Ovary (tissue), 9 donors: Measurements from ENCODE around the gene RIC1. TPM values are rescaled to one million over a fixed set of nuclear protein-coding genes. Genes with fewer than 3 reads are reported as not detected.

Experiments
- DNase-seq, 5 donors: peaks; one replicate each; pipeline ENCODE4 v3.0.0-alpha.2; 2019 to 2020
- H3K27ac ChIP-seq, 2 donors: fragments of 200-600 bp; one replicate each; pipeline versions ENCODE4 v1.5.1 to v1.8.0; 2019 to 2022
- H3K27me3 ChIP-seq: fragments of 200-600 bp; one replicate; pipeline ENCODE4 v1.8.0; 2022
- H3K36me3 ChIP-seq: fragments of 200-600 bp; sonication (generic); one replicate; pipeline ENCODE4 v1.5.1; 2019
- H3K4me1 ChIP-seq: one replicate; pipeline ENCODE4 v1.8.1; 2013; ENCODE audit warnings: mild to moderate bottlenecking, moderate library complexity; ENCODE audit not compliant: insufficient read depth
- H3K4me3 ChIP-seq: fragments of 200-600 bp; sonication (generic); one replicate; pipeline ENCODE4 v1.5.1; 2017
- H3K9me3 ChIP-seq, 2 donors: fragments of 200-600 bp in 1 of 2; sonication (generic) in 1 of 2; one replicate each; pipeline versions ENCODE4 v1.5.1 to v1.8.1; 2013 to 2019; ENCODE audit warnings: mild to moderate bottlenecking in 1 of 2, moderate library complexity in 1 of 2
- EP300 ChIP-seq: sonication (generic); formaldehyde crosslinking; IDR thresholded peaks from one replicate; pipeline ENCODE4 v1.6.1; 2017; ENCODE audit warnings: antibody characterized with exemption
- POLR2A ChIP-seq: fragments of 450-650 bp; IDR thresholded peaks from one replicate; pipeline ENCODE4 v1.6.1; 2017; ENCODE audit warnings: antibody characterized with exemption, mild to moderate bottlenecking, moderate library complexity
- WGBS, 3 donors: extraction: QIAGEN DNeasy Blood & Tissue Kit in 1 of 3; methylation state at CpG; one replicate each; pipeline versions ENCODE4 v1.1.5 to v1.1.7; 2013 to 2017; 5-methylcytosine and 5-hydroxymethylcytosine counted together
- intact Hi-C, 4 donors: fragments of 100-400 bp; cut with DNase I; formaldehyde crosslinking; loops; one replicate each; pipeline versions ENCODE4 v1.11.0 to v1.15.1; 2022 to 2023
- polyA plus RNA-seq, 2 donors: library from polyadenylated mRNA; stranded (reverse); fragments of 200-250 nt in 1 of 2; fragments of 350-450 nt in 1 of 2; fragmentation: Illumina TruSeq in 1 of 2; extraction: RNeasy Lipid Tissue Mini Kit (QIAGEN cat#74804) in 1 of 2; gene quantifications; one replicate each; pipeline ENCODE4 v1.2.3, GENCODE V29; 2013 to 2014
- total RNA-seq, 7 donors: library from RNA; depleted of rRNA in 2 of 7; stranded (reverse); fragments of >200 nt in 2 of 7; fragmentation: NEBNext Ultra II Directional in 3 of 7; extraction: Animal tissue kit (Norgen Biotek cat#: 25700) in 3 of 7; gene quantifications; one replicate each; pipeline versions ENCODE4 v1.1.0 to v1.2.4, GENCODE V29; 2016 to 2023
- TF ChIP-seq, protein P1 (sequence below), 3 donors: fragments of 450-650 bp in 2 of 3; fragments of 200-600 bp in 1 of 3; IDR thresholded peaks; one replicate each; pipeline versions ENCODE4 v1.5.1 to v1.8.0; 2016 to 2022; ENCODE audit warnings: antibody characterized with exemption in 3 of 3, mild to moderate bottlenecking in 1 of 3
- donor health status: DM: no; HTN: no; CAD: no; lungs with moderate emphysema.
- donor health status: DM: no; HTN: no; CAD: no.
- donor health status: Bipolar disorder and iron deficiency.
- donor health status: DM: yes; HTN: yes; CAD: no.
- donor health status: DM: no; HTN: no; CAD: no.
- donor health status: DM: yes; HTN: yes; CAD: no.

Gene RIC1
- total and polyA plus RNA-seq, 9 donors: 6.9 to 35.6 (median 18.0) TPM

DNA sequence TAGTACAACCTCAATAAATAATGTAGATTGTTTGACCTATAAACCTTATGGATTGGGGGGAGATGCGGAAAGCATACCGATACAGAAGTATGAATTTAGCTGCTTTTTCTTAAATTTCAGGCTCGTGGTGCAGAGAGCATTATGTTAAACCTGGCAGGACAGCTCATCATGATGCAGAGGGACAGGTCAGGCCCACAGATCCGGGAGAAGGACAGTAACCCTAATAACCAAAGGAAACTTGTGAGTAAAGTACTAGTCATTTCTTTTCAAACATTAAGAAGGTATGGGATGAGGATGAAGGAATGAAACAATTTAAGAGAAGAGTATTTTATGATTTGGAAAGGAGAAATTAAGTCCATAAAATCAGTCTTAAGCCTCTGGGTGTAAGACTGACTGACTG is 133.5 kb downstream of the RIC1 start:
- intact Hi-C loops: no loop called here

DNA sequence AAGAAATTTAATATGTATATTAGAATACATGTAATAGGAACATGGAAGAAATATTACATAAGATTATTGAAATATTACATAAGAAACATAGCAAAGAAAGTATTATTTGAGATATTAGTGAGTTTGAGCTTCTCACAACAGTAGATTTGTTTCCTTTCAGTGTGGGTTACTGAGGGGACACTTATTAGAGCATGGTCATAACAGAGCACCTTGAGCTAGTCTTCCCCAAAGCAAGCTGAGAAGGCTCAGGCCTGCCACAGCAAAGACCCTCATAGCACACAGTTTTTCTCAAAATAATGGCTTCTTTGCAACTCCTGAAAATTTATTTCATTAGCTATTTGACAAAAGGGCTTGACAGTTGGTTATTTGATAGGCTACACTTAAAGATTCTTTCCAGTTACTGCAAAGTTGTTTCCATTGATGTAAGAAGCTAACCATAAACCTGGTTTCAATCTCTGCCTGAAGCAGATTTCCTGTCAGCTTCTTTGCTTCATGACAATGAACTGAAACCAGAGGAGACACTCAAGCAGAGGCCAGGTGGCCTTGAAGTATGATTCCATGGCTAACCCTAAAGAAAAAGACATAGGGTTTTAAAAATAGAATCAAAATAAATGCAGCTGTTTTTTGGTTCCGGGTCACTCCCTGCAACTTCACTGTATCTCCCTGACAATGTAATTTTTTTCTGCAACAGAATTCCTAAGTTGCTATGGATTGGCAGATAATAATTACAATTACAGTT is 135.4 kb downstream of the RIC1 start:
- intact Hi-C loops: no loop called here
- Histone ChIP-seq H3K4me3 (no peak overlapping the region), H3K9me3 (no peaks in the 10 kb centered on the region), H3K36me3 (no peaks in the 10 kb centered on the region), H3K27me3 (no peaks in the 10 kb centered on the region), H3K4me1 (peaks cover 2% of the 10 kb centered on the region), H3K27ac (no peak overlapping the region)
- DNase-seq: no peak
- 29 to 42% (median 35%) methylated on average over 1 of the region's 1 CpG for WGBS, 3 donors
- TF ChIP-seq EP300 (no peak), POLR2A (no peak)
- TF ChIP-seq, protein P1, sequence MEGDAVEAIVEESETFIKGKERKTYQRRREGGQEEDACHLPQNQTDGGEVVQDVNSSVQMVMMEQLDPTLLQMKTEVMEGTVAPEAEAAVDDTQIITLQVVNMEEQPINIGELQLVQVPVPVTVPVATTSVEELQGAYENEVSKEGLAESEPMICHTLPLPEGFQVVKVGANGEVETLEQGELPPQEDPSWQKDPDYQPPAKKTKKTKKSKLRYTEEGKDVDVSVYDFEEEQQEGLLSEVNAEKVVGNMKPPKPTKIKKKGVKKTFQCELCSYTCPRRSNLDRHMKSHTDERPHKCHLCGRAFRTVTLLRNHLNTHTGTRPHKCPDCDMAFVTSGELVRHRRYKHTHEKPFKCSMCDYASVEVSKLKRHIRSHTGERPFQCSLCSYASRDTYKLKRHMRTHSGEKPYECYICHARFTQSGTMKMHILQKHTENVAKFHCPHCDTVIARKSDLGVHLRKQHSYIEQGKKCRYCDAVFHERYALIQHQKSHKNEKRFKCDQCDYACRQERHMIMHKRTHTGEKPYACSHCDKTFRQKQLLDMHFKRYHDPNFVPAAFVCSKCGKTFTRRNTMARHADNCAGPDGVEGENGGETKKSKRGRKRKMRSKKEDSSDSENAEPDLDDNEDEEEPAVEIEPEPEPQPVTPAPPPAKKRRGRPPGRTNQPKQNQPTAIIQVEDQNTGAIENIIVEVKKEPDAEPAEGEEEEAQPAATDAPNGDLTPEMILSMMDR (IDR thresholded peaks at IDR 0.05): no peak

More for the DNA sequence above, 133.5 kb downstream of the RIC1 start:
- 90 to 98% (median 91%) methylated on average over 4 of the region's 4 CpGs for WGBS, 3 donors
- Histone ChIP-seq H3K9me3 (no peaks in the 10 kb centered on the region), H3K36me3 (no peaks in the 10 kb centered on the region), H3K4me3 (no peak overlapping the region), H3K4me1 (no peaks in the 10 kb centered on the region), H3K27ac (no peak overlapping the region), H3K27me3 (no peaks in the 10 kb centered on the region)
- no peak for DNase-seq
- TF ChIP-seq POLR2A: no peak
- no peak for TF ChIP-seq EP300
- TF ChIP-seq, protein P1 (IDR thresholded peaks at IDR 0.05): no peak

DNA sequence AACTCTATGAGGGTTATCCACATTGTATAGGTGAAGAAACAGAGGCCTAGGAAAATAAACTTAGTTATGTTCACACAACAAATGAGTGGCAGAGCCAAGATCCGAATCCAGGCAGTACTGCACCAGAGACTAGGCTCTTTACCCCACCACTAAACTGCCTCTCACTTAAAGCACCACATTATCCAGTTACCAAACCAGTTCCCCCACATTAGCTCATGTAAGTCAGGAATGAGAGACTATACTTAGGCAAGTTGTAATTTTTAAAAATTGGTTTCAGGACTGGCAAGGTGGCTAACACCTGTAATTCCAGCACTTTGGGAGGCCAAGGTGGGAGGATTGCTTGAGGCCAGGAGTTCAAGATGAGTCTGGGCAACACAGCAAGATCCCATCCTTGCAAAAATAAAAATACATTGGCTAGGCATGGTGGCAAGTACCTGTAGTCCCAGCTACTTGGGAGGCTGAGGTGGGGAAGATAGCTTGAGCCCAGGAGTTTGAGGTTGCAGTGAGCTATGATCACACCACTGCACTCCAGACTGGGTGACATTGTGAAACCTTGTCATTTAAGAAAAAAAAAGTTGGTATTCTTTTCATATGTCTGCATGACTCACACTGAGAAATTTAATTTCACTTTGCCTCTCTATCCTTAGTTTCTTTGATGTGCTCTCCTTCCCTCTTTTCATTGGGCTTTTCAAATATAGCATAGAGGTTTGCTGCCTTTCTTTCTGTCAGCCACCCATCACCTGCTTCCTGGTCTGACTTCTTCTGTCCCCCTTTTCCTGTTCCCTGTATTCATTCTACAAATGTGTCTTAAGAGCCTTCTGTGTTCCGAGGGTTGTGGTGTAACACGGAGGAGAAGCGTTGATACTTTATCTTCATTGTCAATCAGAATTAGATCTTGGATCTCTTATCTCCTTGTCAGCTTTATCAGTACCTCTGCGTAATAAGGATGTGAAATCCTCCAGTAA is 139.3 kb downstream of the RIC1 start:
- 80 to 91% (median 86%) methylated on average over 5 of the region's 5 CpGs for WGBS, 3 donors
- H3K4me1 ChIP-seq: peaks cover 2% of the 10 kb centered on the region
- TF ChIP-seq, protein P1 (IDR thresholded peaks at IDR 0.05): no peak
- TF ChIP-seq POLR2A (no peak), EP300 (no peak)
- no peak overlapping the region for H3K4me3 ChIP-seq
- DNase-seq: no peak
- no peak overlapping the region for H3K27ac ChIP-seq
- intact Hi-C loops: no loop called here
- H3K27me3 ChIP-seq: no peaks in the 10 kb centered on the region
- H3K36me3 ChIP-seq: no peaks in the 10 kb centered on the region
- no peaks in the 10 kb centered on the region for H3K9me3 ChIP-seq

DNA sequence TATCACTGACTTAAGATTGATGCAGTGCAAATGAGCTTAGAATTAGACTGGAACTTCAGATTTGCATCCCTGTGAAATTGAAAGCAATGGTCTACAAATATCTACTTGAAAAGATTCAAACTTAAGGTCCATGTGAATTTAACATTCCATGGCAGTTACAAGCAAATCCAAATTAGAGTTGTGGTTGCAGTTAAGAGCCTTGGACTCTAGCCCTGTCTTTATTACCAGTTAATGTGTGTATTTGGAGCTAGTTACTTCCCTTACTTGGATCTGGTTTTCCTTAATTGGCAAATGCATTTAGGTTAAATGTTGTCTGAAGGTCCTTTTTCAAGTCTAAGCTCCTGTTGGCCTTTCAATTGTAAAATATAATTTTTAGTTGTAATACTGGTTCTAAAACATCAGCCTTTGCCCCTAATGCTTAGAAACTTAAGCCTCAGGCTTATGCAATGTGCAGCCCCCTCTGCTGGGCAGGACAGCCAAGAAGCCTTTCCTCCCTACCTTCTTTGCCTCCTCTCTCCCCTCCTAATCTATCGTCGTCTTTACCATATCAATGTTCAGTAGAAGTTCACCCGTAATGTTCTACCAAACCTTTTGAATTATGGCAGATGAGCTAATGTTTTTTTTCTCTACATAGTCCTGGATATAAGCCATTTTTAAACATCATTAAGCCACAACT is 144.6 kb downstream of the RIC1 start:
- no peak for DNase-seq
- WGBS, 3 donors: 60 to 69% (median 65%) methylated on average over 3 of the region's 3 CpGs
- Histone ChIP-seq H3K27me3 (no peaks in the 10 kb centered on the region), H3K27ac (no peak overlapping the region), H3K9me3 (peaks cover 0 to under 1% of the 10 kb centered on the region in 2 donors), H3K4me3 (no peak overlapping the region), H3K4me1 (peaks cover 2% of the 10 kb centered on the region), H3K36me3 (peaks cover 4% of the 10 kb centered on the region)
- TF ChIP-seq, protein P1 (IDR thresholded peaks at IDR 0.05): no peak
- no peak for TF ChIP-seq EP300
- no peak for TF ChIP-seq POLR2A
- intact Hi-C loops: no loop called here
